Measurements from ENCODE around the gene KIF2C. TPM values are rescaled to one million over a fixed set of nuclear protein-coding genes. Genes with fewer than 3 reads are reported as not detected.

KIF2C gene
- total and polyA plus RNA-seq, 7 experiments from 2014 or later: 0.32 to 69.3 (median 0.82) TPM; not detected in 1

DNA sequence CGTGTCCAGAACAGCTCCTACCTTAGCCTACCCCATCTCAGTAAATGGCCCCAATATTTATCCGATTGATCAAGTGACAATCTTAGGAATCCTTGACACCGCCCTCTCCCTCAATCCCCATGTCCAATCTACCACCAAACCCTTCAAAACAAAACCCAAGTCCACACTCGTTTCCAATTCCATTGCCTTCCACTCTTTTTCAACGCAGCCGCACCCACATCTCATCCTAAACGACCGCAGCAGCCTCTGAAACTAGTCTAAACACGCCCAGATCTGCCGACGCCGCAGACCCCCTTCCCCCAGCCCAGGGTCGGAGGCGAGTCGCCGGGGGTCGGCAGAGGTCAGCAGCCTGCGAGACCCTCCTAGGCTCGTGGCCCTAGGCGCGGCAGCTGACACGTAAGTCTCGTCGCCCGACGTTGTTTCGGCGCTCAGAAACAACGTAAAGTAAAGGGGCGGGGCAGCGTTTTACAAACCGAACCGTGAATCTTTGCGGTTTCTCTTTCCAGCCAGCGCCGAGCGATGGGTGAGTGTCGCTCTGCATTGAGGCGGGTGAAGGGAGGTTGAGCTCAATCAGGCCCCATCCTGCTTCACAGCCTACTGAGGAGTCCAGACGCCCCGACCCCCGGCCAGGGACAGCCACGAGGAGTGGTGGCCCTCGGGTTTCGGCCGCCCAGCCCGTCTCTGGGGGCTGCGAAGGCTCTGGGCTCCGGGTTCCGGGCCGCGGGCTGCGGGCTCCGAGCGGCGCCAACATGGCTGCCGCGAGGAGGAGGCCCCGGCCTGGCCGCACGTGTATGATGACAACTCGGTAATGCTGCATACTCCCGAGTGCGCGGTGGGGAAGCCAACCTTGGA lies 35.7 kb downstream of the KIF2C start, which contains the start of gene RPS8:
Gene RPS8, plus strand, starts transcription at position 463 of the 852 bp plus-strand sequence. Its CDS starts 57 bp downstream, at position 520.
- no peaks in the 10 kb centered on the region for H3K27me3 Mint-ChIP-seq
- peak within 1 kb of the TSS; percentile 99 for H3K4me3 ChIP-seq (ENCODE audit: low read length)

DNA sequence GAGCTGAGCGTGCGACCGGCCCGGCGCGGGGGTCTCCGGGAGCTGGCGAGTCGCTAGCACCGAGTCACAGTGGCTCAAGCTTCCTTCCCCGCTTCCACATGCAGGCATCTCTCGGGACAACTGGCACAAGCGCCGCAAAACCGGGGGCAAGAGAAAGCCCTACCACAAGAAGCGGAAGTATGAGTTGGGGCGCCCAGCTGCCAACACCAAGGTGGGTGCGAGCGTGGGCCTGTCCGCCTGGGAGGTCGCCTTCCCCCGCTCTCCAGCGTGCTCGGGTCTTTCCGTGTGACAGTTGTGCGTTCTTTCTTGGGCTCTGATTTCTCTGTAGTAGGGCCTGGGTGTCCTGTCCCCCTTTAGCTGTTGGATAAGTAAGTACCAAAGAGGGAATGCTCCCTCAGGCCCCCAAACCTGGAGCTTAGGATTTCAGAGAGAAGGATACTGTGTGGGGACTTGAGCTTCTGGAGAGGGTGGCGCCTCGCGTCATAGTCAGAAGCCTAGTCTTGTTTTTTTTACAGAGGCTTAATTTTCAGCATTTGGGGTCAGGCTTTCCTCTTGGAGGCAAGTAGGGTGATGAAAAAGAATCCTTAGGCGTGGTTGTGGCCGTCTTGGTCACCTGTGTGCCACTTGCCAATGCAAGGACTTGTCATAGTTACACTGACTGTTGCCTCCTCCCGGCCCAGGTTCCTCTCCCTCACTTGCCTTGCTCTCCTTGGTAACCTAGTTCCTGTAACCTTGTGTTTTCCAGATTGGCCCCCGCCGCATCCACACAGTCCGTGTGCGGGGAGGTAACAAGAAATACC lies 36.5 kb downstream of the KIF2C start:
- Histone ChIP-seq H3K27me3 (ENCODE audit: control insufficient read depth in 2 of 2, insufficient read depth in 2 of 2, low read length in 2 of 2) (no peaks in the 10 kb centered on the region), H3K9me3 (ENCODE audit: control insufficient read depth in 2 of 3, low read length in 3 of 3) (no peaks in the 10 kb centered on the region), H3K27ac (ENCODE audit: low read depth, low read length) (peak overlapping the region; percentile 89), H3K36me3 (ENCODE audit: control insufficient read depth in 2 of 3, insufficient read depth in 3 of 3, low read length in 3 of 3) (peaks cover 0 to 42% (median 7%) of the 10 kb centered on the region in 3 experiments), H3K4me1 (ENCODE audit: control insufficient read depth in 2 of 2, insufficient read depth in 2 of 2, low read length in 2 of 2) (peaks cover 6 to 19% of the 10 kb centered on the region in 2 donors), H3K4me3 (ENCODE audit: low read length) (peak overlapping the region; percentile 99)
- peak overlapping the region; percentile 91 to 98 (median 94) for H3K27ac Mint-ChIP-seq
- no peaks in the 10 kb centered on the region for H3K27me3 Mint-ChIP-seq
- H3K9me3 Mint-ChIP-seq: no peaks in the 10 kb centered on the region
- ChIA-PET POLR2A (interaction anchor here (0.5 to 5.5 kb wide), 30 partner anchors 10 to 915 kb away, joined by 3 to 93 read pairs (median 5); partner anchors contain the start of genes BEST4, BTBD19, DYNLT4 and GPBP1L1), CTCF (interaction anchor here (0.6 to 1.6 kb wide), 9 partner anchors 8 to 973 kb away, joined by 3 to 8 read pairs (median 3); partner anchors contain the start of genes HECTD3 and PLK3)
- H3K4me3 Mint-ChIP-seq: peak overlapping the region; percentile 88 to 99 (median 92)
- DNase-seq (peak in 1 of 9 donors; percentile 24), ATAC-seq (peak; percentile 30)
- H3K36me3 Mint-ChIP-seq: peaks cover 8 to 42% (median 21%) of the 10 kb centered on the region in 5 donors
- intact Hi-C loops (cut with micrococcal nuclease): loop anchor here (1.0 to 10.0 kb wide), 15 partner anchors 8 to 909 kb away; partner anchors contain the start of genes KIF2C (in 2 of the 2), PLK3 (in 2 of the 2), RNU5D-1 (in 2 of the 2) and UROD (in 2 of the 2)
- H3K4me1 Mint-ChIP-seq: peaks cover 20 to 48% (median 38%) of the 10 kb centered on the region in 7 donors

More for the DNA sequence above, 35.7 kb downstream of the KIF2C start, which contains the start of gene RPS8:
- ATAC-seq: peak; percentile 91
- Histone ChIP-seq H3K27me3 (ENCODE audit: control insufficient read depth in 2 of 2, insufficient read depth in 2 of 2, low read length in 2 of 2) (no peaks in the 10 kb centered on the region), H3K27ac (ENCODE audit: low read depth, low read length) (peak within 1 kb of the TSS; percentile 89), H3K36me3 (ENCODE audit: control insufficient read depth in 2 of 3, insufficient read depth in 3 of 3, low read length in 3 of 3) (peaks cover 0 to 34% (median 7%) of the 10 kb centered on the region in 3 experiments), H3K9me3 (ENCODE audit: control insufficient read depth in 2 of 3, low read length in 3 of 3) (no peaks in the 10 kb centered on the region), H3K4me1 (ENCODE audit: control insufficient read depth in 2 of 2, insufficient read depth in 2 of 2, low read length in 2 of 2) (peaks cover 6 to 19% of the 10 kb centered on the region in 2 donors)
- intact Hi-C loops (cut with micrococcal nuclease): loop anchor here (1.0 to 10.0 kb wide), 15 partner anchors 9 to 909 kb away; partner anchors contain the start of genes KIF2C (in 2 of the 2), PLK3 (in 2 of the 2), RNU5D-1 (in 2 of the 2) and UROD (in 2 of the 2)
- peak; percentile 77 to 92 (median 90) for DNase-seq
- H3K9me3 Mint-ChIP-seq: no peaks in the 10 kb centered on the region
- H3K4me1 Mint-ChIP-seq: peaks cover 20 to 45% (median 38%) of the 10 kb centered on the region in 7 donors
- H3K36me3 Mint-ChIP-seq: peaks cover 8 to 39% (median 15%) of the 10 kb centered on the region in 5 donors
- CTCF ChIA-PET: interaction anchor here (0.6 to 1.6 kb wide), 11 partner anchors 9 to 974 kb away, joined by 3 to 8 read pairs (median 3); partner anchors contain the start of genes HECTD3 and PLK3
- H3K4me3 Mint-ChIP-seq: peak within 1 kb of the TSS; percentile 88 to 99 (median 92)
- POLR2A ChIA-PET: interaction anchor here (0.5 to 5.5 kb wide), 37 partner anchors 9 to 915 kb away, joined by 3 to 93 read pairs (median 5); partner anchors contain the start of genes BEST4, BTBD19, DYNLT4 and EIF2B3
- H3K27ac Mint-ChIP-seq: peak within 1 kb of the TSS; percentile 91 to 98 (median 94)

DNA sequence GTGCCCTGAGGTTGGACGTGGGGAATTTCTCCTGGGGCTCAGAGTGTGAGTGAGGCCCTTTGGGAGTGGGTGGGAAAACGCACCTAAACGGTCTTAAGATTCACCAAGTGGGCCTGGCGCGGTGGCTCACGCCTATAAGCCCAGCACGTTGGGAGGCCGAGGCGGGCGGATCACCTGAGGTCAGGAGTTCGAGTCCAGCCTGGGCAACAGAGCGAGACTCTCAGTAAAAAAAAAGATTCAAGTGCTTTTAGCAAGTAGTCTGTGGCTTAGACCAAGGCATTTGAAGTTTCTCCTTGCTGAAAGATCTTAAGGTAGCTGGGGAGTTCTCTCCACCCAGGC lies 37.1 kb downstream of the KIF2C start:
- ChIA-PET POLR2A (interaction anchor here (0.6 to 5.5 kb wide), 18 partner anchors 11 to 724 kb away, joined by 3 to 93 read pairs (median 12); partner anchors contain the start of genes BEST4, BTBD19, DYNLT4 and HECTD3), CTCF (interaction anchor here (1.6 kb wide), 1 partner anchor 24 kb away, joined by 8 read pairs; the partner anchor contains the start of gene PLK3)
- ATAC-seq (no peak), DNase-seq (no peak)
- Mint-ChIP-seq H3K36me3 (peaks cover 8 to 47% (median 24%) of the 10 kb centered on the region in 5 donors), H3K9me3 (no peaks in the 10 kb centered on the region), H3K27me3 (no peaks in the 10 kb centered on the region), H3K4me3 (peak overlapping the region; percentile 88 to 99 (median 92)), H3K4me1 (peaks cover 20 to 53% (median 41%) of the 10 kb centered on the region in 7 donors), H3K27ac (peak overlapping the region; percentile 91 to 98 (median 94))
- Histone ChIP-seq H3K4me1 (ENCODE audit: control insufficient read depth in 2 of 2, insufficient read depth in 2 of 2, low read length in 2 of 2) (peaks cover 6 to 19% of the 10 kb centered on the region in 2 donors), H3K9me3 (ENCODE audit: control insufficient read depth in 2 of 3, low read length in 3 of 3) (no peaks in the 10 kb centered on the region), H3K4me3 (ENCODE audit: low read length) (peak overlapping the region; percentile 99), H3K36me3 (ENCODE audit: control insufficient read depth in 2 of 3, insufficient read depth in 3 of 3, low read length in 3 of 3) (peaks cover 0 to 47% (median 7%) of the 10 kb centered on the region in 3 experiments), H3K27me3 (ENCODE audit: control insufficient read depth in 2 of 2, insufficient read depth in 2 of 2, low read length in 2 of 2) (no peaks in the 10 kb centered on the region), H3K27ac (ENCODE audit: low read depth, low read length) (peak overlapping the region; percentile 89)
- intact Hi-C loops (cut with micrococcal nuclease): loop anchor here in 1 of 2 donors (10.0 kb wide), 1 partner anchor 908 kb away; the partner anchor contains the start of genes GPBP1L1 and TMEM69

DNA sequence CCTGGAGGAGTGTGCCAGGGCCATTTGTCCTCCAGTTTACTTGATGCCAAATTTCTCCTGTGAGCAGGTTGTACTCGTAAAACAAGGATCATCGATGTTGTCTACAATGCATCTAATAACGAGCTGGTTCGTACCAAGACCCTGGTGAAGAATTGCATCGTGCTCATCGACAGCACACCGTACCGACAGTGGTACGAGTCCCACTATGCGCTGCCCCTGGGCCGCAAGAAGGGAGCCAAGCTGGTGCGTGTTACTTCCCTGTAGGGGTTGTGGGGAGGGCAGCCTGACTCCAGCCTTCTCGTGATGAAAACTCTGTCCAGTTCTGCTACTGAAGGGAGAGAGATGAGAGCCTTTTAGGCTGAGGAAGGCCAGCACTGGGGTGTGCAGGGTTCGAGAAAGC lies 37.9 kb downstream of the KIF2C start:
- Histone ChIP-seq H3K27me3 (ENCODE audit: control insufficient read depth in 2 of 2, insufficient read depth in 2 of 2, low read length in 2 of 2) (no peaks in the 10 kb centered on the region), H3K27ac (ENCODE audit: low read depth, low read length) (peak overlapping the region; percentile 89), H3K36me3 (ENCODE audit: control insufficient read depth in 2 of 3, insufficient read depth in 3 of 3, low read length in 3 of 3) (peaks cover 0 to 47% (median 7%) of the 10 kb centered on the region in 3 experiments), H3K4me3 (ENCODE audit: low read length) (no peak overlapping the region), H3K4me1 (ENCODE audit: control insufficient read depth in 2 of 2, insufficient read depth in 2 of 2, low read length in 2 of 2) (peaks cover 6 to 19% of the 10 kb centered on the region in 2 donors), H3K9me3 (ENCODE audit: control insufficient read depth in 2 of 3, low read length in 3 of 3) (no peaks in the 10 kb centered on the region)
- peaks cover 8 to 53% (median 24%) of the 10 kb centered on the region in 5 donors for H3K36me3 Mint-ChIP-seq
- DNase-seq (no peak), ATAC-seq (no peak)
- H3K4me3 Mint-ChIP-seq: peak overlapping the region; percentile 8 to 99 (median 88)
- no peaks in the 10 kb centered on the region for H3K27me3 Mint-ChIP-seq
- H3K27ac Mint-ChIP-seq: peak overlapping the region; percentile 30 to 95 (median 77)
- intact Hi-C loops (cut with micrococcal nuclease): loop anchor here in 1 of 2 donors (10.0 kb wide), 1 partner anchor 907 kb away; the partner anchor contains the start of genes GPBP1L1 and TMEM69
- POLR2A ChIA-PET: interaction anchor here (0.8 to 5.5 kb wide), 8 partner anchors 10 to 518 kb away, joined by 3 to 93 read pairs (median 14); partner anchors contain the start of genes BEST4, BTBD19, DYNLT4 and RNU5D-1
- peaks cover 20 to 53% (median 41%) of the 10 kb centered on the region in 7 donors for H3K4me1 Mint-ChIP-seq
- H3K9me3 Mint-ChIP-seq: no peaks in the 10 kb centered on the region
- CTCF ChIA-PET: interaction anchor here (1.1 kb wide), 1 partner anchor 715 kb away, joined by 4 read pairs; no protein-coding TSS in a partner anchor

DNA sequence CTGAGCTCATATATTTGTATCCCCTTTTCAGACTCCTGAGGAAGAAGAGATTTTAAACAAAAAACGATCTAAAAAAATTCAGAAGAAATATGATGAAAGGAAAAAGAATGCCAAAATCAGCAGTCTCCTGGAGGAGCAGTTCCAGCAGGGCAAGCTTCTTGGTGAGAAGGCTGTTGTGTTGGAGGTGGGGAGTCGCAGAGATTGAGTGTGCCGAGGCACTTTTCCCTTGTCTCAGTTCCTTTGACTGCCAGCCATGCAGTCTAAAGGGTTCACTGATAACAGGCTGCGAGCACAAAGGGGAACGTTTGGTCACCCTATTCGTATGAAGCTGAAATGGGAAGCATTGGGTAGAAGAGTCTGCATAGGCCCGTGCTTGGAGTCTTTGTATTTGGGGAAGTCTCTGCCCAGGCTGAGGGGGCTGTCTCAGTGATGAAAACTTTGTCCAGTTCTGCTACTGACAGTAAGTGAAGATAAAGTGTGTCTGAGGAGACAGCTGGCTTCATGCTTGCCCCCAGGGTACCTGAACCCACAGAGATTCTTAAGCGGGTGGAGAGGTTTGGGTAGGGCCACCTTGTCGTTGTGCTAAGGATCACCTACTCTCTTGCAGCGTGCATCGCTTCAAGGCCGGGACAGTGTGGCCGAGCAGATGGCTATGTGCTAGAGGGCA lies 38.5 kb downstream of the KIF2C start:
- no peaks in the 10 kb centered on the region for H3K27me3 Mint-ChIP-seq
- ATAC-seq (no peak), DNase-seq (no peak)
- H3K9me3 ChIP-seq (ENCODE audit: control insufficient read depth in 2 of 3, low read length in 3 of 3): no peaks in the 10 kb centered on the region
- no peak overlapping the region for H3K4me3 ChIP-seq (ENCODE audit: low read length)
- no peaks in the 10 kb centered on the region for H3K9me3 Mint-ChIP-seq
- peaks cover 20 to 49% (median 37%) of the 10 kb centered on the region in 7 donors for H3K4me1 Mint-ChIP-seq
- ChIA-PET POLR2A (interaction anchor here (0.8 to 5.5 kb wide), 6 partner anchors 9 to 57 kb away, joined by 3 to 93 read pairs (median 22); partner anchors contain the start of genes BEST4, BTBD19, DYNLT4 and RNU5D-1), CTCF (interaction anchor here (1.1 kb wide), 1 partner anchor 714 kb away, joined by 4 read pairs; no protein-coding TSS in a partner anchor)
- intact Hi-C loops (cut with micrococcal nuclease): loop anchor here in 1 of 2 donors (10.0 kb wide), 1 partner anchor 907 kb away; the partner anchor contains the start of genes GPBP1L1 and TMEM69
- H3K27ac ChIP-seq (ENCODE audit: low read depth, low read length): no peak overlapping the region
- peak overlapping the region in 8 of 9 donors; percentile 3 to 95 (median 72) for H3K27ac Mint-ChIP-seq
- H3K36me3 Mint-ChIP-seq: peaks cover 8 to 51% (median 24%) of the 10 kb centered on the region in 5 donors
- no peaks in the 10 kb centered on the region for H3K27me3 ChIP-seq (ENCODE audit: control insufficient read depth in 2 of 2, insufficient read depth in 2 of 2, low read length in 2 of 2)
- H3K36me3 ChIP-seq (ENCODE audit: control insufficient read depth in 2 of 3, insufficient read depth in 3 of 3, low read length in 3 of 3): peaks cover 0 to 47% (median 7%) of the 10 kb centered on the region in 3 experiments
- H3K4me3 Mint-ChIP-seq: peak overlapping the region in 6 of 10 donors; percentile 16 to 90 (median 88)
- peaks cover 6 to 19% of the 10 kb centered on the region in 2 donors for H3K4me1 ChIP-seq (ENCODE audit: control insufficient read depth in 2 of 2, insufficient read depth in 2 of 2, low read length in 2 of 2)
